Fibroblast of peridontal ligament (primary cell): ENCODE data around the gene HIVEP3.

Source experiments
- DNase-seq: peaks from one replicate; pipeline ENCODE4 v3.0.0-alpha.2; 2010; ENCODE audit errors: extremely low read depth

HIVEP3 gene

DNA sequence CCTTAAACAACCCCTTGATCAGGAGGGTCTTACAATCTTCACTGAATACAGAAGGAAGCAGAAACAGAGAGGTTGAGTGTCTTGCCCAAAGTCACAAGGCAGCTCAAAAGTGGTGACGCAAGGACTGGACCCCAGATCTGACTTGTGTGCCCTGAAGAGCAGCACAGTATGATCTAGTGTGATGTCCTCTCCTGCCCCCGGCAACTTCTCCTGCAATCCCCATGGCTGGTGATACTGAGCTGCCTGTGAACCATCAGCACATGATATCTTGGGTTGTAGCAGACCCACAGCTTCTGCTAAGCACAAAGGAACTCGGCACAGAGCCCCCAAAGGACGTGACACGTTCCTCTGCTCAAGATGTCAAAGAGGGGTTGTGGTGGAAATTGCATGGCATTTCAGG is 383.0 kb downstream of the HIVEP3 start:
- DNase-seq: no peak

DNA sequence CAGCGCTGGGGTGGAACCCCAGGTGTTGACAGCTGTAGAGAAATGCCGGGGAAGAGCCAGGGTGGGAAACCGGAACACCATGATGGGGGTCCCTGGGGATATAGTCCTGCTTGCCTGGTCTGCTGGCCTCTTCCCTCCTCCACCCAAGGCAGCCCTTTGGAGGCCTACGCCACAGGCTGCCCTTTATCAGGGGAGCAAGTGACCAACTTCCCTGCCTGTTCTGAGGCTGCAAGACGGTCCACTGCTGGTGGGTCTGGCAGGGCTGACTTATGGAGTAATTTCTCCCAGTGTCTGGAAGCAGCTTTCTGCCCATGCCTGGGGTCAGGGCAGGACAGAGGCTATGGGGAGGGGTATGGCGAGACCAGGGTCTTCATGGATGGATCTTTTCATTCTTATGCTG is 383.4 kb downstream of the HIVEP3 start:
- DNase-seq: no peak

DNA sequence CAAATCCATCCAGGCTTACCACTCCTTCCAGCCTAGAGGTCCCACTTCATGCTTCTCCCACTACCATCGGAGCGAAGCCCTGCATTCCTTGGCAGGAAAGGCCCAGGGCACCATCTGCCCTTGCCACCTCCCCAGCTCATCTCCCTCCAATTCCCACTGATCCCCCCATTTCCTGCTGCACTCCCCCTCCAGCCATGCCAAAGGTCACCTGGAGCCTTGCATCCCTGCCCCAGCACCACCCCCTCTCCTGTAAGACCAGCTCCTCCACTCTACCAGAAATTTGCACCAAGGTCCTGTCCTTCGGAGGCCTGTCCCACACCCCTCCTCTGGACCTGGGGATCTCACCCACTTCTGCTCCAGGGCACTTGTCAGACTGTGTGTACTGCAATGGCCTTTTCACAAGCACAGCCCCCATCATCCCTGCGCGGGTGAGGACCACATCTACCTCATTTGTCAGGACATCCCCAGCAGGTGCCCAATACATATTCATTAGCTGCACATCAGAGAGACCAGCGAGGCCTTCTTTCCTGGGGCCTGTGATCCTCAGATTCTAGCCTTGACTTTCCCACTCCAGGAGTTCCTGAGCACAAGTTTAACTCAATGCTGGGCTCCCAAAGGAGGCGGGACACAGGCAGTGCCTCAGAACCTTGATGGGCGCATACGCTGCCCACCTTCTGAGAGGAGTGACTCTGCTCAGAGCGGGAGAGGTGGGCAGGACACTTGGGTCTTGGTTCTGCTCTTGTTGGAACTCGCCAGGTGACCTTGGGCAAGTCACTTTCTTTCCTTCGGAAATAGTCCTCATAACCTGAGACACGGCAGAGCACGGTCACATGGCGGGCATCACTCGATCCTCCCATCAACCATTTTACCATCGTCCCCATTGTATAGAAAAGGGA is 384.3 kb downstream of the HIVEP3 start:
- no peak for DNase-seq

DNA sequence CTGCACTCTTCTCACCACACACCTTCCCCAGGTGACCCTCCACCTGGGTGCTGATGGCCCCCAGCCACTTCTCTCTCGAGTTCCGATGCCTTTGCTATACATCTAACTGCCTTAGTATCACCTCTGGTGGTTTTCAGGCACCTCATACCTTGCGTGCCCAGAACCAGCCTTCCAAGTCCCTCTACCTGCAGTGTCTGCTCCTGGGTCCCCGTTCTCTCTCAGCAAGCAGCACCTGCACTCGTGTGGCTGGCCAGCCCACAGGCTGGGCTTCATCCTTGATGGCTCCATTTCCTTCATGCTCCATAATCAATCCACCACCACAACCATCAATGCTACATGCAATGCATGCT is 385.0 kb downstream of the HIVEP3 start:
- DNase-seq: no peak

DNA sequence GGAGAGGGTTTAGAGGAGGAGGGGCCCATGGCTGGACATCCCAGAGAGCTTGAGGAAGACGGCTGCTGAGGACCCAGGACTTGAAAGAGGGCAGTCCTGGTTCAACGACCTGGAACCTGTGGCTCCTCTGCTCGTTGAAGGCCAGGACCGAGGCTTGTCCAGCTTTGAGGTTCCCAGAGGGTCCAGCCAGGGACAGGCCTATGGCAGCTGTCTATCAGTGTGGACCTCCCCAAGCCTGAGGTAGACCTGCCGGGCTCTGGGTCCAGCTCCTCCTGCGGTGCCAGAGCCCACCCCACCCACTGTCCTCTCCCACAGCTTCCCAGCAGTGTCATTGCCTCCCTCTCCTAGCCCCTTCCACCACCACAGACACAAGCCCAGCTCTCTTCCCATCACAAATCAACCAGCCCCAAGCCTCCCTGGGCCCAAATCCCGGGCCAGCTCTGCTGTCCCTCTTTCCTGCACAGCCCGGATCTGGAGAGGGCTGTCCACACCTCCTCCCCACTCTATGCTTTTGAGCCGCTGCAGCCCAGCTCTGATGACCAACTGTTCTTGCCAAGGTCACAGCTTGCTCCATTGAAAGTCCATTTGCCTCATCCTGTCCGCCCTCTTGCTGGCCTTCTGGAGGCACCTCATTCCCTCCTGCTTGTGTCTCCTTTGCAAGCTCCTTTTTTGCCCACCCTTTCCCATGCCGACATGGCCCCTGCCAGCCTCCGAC is 385.5 kb downstream of the HIVEP3 start:
- no peak for DNase-seq

DNA sequence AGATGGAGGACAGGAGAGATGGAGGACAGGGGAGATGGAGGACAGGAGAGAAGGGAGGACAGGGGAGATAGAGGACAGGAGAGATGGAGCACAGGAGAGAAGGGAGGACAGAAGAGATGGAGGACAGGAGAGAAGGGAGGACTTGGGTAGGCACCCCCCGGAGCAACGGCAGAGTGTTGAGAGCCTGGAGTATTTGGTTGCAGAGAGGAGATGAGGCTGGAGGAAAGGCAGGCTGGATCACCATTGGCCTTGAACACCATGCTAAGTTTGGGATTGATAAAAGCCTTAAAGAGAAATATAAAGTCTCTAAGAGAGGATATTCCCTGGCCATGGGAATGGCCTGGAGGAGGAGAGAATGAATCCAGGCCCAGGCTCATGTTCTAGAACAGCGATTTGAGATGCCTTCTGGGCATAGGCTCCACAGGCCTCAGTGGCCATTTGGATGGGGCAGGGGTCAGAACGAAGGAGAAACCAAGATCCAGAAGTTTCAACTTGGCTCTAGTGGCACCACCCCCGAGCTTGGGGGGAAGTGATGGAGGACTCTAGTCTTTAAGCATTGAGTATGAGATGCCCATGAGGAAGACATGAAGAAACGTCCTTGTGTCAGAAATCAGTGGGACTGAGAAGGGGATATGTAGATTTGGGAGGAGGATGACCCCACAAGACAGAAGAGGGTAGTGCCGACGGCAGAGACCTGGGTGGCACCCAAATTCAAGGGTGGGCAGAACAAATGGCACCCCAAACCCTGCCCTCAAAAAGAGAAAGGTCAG is 386.3 kb downstream of the HIVEP3 start:
- no peak for DNase-seq

DNA sequence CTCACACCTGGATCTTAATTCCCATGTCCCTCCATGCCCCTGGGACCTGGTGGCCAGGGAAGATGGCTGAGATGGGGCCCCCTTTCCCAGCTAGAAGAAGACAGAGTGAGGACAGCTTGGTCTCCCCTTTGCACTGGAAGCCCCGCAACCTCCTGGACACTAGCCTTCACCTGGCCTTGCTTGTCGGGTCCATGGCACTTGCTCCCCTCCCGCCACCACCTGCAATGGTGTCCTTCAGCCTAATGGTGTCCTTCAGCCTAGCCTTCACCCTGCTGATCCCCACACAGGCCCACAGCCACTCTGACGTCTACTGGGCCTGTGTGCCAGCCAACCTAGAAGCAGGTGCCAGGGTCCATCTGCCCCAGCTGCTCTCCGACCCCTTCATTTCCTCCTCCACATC is 388.3 kb downstream of the HIVEP3 start:
- DNase-seq: no peak

DNA sequence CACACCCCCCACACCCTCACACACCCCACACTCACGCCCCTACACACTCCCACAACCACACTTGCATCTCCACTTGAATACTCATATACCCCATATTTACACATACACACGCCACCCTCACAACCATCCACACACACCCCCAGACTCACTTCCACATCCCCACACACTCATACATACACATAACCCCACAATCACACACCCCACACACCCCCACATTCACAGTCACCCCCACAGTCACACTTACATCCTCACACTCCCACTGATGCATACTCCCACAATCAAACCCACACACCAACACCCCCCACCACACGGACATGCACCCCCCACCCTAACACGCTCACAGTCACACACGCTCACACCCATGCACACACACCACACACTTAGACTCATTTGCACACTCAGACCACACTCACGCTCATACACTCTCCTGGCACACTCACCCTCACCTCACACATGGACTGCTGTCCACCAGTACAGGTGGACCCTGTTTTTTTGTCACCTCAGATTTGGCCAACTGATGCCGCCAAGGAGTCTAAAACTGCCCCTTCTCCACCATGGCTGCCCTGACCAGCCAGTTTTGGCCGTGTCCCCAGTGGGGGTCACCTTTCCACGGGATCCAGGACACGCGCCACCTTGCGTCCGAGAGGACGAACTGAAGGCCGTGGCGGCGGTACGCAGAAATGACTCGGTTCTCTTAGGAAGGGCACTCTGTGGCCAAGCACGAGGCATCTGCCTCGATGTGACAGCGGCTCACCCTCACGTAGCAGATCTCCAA is 388.9 kb downstream of the HIVEP3 start:
- no peak for DNase-seq

DNA sequence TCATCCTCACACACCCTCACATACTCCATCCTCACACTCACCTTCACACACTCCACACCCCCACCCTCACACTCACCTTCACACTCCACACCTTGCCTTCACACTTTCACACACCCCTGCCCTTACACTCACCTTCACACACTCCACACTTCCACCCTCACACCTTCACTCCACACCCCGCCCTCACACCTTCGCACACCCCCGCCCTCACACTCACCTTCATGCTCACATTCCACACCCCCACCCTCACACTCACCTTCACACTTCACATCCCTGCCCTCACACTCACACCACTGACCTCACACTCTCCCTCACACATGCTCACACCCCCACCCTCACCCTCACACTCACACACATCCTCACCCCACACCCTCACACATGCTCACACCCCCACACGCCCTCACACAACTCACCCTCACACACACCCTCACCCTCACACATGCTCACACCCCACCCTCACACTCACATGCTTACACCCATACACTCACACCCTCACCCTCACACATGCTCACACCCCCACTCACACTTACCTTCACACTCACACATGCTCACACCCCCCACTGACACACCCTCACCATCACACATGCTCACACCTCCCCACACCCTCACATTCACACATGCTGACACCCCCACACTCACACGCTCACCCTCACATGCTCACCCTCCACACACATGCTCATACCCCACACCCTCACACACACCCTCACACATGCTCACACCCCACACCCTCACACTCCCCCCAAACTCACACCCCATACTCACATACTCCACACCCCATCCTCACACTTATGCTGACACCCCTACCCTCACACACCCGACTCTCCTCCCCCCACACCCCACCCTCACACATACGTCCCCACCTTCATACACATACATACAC is 389.8 kb downstream of the HIVEP3 start:
- no peak for DNase-seq

DNA sequence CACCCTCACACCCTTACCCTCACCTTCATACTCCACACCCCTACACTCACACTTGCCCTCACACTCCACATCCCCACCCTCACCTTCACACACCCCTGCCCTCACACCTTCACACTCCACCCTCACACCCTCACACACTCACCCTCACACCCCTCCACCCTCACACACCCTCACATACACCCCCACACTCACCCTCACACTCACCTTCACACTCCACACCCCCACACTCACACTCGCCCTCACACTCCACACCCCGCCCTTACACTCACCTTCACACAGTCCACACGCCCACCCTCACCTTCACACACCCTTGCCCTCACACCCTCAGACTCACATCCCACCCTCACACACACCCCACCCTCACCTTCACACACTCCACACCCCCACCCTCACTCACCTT is 390.6 kb downstream of the HIVEP3 start:
- DNase-seq: no peak

DNA sequence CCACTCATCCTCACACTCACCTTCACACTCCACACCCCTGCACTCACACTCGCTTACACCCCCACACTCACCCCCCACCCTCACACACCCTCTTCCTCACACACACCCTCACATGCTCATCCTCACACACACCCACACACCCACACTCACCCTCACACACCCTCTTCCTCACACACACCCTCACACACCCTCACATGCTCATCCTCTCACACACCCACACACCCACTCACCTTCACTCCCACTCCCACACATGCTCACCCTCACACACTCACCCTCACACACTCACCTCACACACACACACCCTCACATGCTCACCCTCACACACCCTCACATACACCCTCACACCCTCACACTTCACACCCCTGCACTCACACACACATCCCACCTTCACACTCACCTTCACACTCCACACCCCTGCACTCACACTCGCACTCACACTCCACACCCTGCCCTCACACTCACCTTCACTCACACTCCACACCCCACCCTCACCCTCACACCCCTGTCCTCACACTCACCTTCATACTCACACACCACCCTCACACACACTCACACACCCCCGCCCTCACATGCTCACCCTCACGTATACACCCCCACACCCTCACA is 391.7 kb downstream of the HIVEP3 start:
- DNase-seq: no peak

DNA sequence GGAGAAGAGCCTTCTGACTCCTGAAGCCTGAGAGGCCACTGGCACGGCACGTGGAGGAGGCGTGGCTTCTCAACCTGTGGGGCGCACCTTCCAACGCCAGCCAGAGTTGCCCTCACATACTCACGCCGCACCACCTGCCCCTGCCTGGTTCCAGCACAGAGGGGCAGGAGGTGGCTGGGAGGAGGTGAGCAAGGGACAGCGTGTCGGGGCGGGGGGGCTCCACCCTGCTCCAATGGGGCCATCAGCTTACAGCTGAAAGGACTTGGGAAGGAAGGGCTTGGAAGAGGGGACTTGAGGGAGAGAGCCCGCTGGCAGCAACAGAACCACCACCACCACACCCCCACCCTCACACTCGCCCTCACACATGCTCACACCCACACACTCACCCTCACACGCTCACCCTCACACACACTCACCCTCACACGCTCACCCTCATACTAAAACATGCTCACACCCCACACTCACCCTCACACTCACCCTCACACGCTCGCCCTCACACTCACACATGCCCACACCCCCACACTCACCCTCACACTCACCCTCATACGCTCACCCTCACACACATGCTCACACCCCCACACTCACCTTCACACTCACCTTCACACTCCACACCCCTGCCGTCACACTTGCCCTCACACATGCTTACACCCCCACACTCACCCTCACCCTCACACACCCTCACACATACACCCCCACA is 392.7 kb downstream of the HIVEP3 start:
- DNase-seq: no peak

DNA sequence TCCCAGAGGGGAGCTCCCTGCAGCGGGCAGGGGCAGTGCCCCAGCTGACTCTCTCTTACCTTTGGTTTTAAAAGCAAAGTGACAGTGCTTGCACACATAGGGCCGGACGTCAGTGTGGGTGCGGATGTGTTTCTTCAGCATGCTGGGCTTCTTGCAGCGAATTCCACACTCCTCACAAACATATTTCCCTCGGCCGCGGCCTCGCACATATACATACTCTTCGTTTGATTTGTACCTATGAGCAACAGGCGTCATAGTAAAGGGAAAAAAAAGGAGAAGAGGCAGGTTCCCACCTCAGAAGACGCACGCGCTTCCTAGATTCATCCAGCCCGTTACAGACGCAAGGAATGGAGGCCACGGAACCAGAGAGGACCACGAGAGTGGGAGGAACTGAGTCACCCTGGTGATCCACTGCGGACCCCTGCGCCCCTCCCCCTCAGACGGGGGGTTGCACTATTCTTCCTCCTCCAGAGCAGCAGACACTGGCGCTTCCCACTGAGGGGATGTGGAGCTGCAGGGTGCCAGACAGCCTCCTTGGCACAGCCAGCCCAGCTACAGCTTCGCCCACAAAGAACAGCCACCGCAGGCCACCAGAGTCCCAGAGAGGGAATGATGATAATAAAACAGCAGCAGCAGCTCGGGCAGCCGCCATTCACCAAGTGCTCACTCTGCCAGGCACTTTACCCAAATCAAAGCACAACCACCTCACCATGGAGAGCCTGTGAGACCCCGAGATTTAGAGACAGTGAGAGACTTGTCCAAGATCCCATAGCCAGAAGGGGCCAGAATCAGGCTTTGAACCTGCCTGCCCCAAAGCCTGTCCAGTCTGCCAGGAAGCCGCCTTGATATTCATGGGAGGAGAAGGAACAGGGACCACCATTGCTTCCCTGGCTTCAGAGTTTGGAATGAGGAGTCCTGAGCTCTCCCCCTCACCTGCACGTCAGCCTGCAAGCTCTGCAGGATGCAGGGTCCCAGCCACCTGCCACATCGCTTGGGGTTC is 393.7 kb downstream of the HIVEP3 start:
- DNase-seq: no peak

DNA sequence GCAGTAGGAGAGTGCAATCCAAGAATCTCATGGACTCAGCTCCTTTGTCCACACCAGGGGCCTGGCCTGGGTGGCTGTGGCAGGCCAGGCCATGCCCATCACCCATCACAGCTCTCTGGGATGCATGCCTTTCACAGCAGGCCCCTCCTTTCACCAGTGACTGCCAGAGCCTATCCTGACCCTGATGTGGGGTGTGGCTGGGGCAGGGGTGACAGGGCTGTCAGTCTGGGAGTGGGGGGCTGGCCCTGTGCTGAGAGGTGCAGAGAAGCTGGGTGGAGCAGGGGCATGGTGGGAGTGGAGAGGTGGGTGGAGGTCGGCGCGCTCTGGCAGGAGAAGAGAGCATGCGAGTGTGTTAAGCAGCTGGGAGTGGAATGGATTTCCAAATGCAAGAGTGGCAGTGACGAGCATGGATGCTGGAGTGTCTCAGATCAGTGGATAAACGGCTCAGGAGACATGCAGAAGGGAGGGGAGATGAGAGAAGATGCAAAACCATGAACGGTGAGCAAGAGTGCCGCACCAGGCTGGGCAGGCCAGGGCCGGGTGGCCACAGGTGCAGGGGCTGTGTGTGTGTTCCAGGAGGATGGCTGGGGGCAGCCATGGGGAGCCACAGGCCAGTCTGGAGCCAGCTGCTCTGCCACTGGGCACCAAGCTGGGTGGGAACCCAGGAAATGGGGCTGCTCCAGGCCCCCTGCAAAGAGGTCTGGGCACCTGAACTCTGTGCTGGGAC is 394.6 kb downstream of the HIVEP3 start:
- no peak for DNase-seq

DNA sequence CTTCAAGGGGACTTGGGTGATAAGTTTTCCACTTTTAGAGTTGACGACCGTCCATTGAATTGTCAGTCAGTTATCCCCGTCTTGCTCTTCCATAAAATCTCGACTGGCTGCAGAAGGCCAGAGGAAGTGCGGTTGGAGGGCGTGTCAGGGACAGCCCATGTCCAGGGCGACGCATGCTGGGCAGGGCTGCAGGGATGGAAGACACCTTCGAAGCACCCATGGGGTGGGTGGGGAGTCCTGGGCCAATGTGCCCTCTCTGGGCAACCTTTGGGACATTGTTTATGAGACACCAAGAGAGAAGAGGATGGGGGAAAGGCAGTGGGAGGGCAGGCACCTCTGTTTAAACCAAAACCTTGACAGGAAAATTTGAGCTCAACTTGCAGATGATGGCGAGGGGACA is 395.7 kb downstream of the HIVEP3 start:
- DNase-seq: no peak

DNA sequence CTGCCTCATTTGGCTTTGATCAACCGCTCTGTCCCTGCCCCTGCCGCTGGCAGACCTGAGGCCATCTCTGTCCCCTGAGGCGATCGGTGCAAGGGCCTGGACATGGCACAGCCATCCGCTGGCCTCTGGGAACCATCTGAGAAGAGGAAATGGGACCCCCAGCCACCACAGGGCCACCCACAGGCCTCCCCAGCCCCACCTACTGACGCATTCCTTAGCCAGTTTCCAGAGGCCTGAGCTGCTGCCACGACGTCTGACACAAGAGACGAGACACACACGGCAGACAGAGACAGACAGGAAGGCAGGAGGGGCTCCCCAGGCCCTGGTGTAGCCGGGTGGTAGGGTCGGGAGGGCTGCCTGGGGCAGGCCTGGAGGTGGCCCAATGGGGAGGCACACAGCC is 397.0 kb downstream of the HIVEP3 start:
- no peak for DNase-seq

DNA sequence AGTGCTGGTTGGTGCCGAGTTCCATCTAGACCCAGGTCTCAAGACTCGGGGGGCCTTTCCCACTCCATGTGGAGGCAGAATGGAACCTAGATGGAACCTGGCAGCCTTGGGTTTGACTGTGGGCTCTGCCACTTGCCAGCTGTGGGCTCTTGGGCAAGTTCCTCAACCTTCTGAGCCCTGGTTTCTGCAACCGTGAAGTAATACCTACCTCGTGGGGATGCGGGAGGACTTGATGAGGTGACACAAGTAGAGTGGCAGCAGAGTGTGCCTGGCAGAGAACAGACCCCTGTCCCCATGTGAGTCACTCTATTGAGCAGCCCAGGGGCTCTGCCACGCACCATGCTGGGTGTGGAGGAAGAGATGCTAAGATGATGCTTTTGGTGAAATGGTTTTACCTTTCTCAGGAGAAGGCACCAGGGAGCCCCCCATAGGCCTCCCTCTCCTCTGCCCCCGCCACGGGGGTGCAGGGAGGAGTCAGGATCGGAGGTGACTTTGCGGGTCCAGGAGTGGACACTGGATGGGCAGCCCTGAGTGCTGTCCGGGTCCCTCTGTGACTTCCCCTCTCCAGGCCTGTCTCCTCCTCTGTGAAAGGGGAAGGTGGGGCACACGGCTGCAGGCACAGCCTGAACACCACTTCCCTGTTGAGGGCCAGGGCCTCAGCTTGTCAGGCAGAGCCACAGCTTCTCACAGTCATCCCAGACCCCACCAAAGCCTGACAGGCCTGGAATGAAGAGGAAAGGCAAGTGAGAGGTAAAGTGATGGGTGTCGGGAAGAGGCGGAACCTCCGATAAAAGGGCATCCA is 397.6 kb downstream of the HIVEP3 start:
- DNase-seq: no peak
